Progenitor cell of endocrine pancreas (in vitro differentiated cells): ENCODE results near the gene SEMA4F. TPM values are rescaled to one million over a fixed set of nuclear protein-coding genes. Genes with fewer than 3 reads are reported as not detected.

Experiments used
- DNase-seq: peaks from one replicate; pipeline ENCODE4 v3.0.0; 2021; ENCODE audit warnings: low spot score; ENCODE audit not compliant: unreplicated experiment
- H3K27ac Mint-ChIP-seq: 2 replicates; pipeline ENCODE4 v1.8.0; 2021; ENCODE audit warnings: mild to moderate bottlenecking, moderate library complexity, mixed read lengths
- H3K27me3 Mint-ChIP-seq: 2 replicates; pipeline ENCODE4 v1.8.0; 2021; ENCODE audit warnings: mixed read lengths
- H3K36me3 Mint-ChIP-seq: 2 replicates; pipeline ENCODE4 v1.8.0; 2022; ENCODE audit warnings: mixed read lengths; ENCODE audit not compliant: insufficient read depth
- H3K4me1 Mint-ChIP-seq: 2 replicates; pipeline ENCODE4 v1.8.0; 2021; ENCODE audit warnings: low read depth, mixed read lengths
- H3K4me3 Mint-ChIP-seq: 2 replicates; pipeline ENCODE4 v1.8.0; 2021; ENCODE audit warnings: low read depth, mild to moderate bottlenecking, moderate library complexity, mixed read lengths
- H3K9me3 Mint-ChIP-seq: 2 replicates; pipeline ENCODE4 v1.8.0; 2021; ENCODE audit warnings: low read depth, mixed read lengths
- CTCF ChIP-seq: fragments of 200-600 bp; sonication (generic); IDR thresholded peaks from one replicate; pipeline ENCODE4 v1.5.0; 2021; ENCODE audit warnings: antibody characterized with exemption, mild to moderate bottlenecking; ENCODE audit not compliant: unreplicated experiment
- total RNA-seq: library from RNA; stranded (reverse); gene quantifications from 2 replicates; pipeline ENCODE4 v1.2.1, GENCODE V29; 2021

SEMA4F gene
- total RNA-seq, 1 donor from 2014 or later, result 11.5 TPM

- DNase-seq, result no peak
- no peaks in the 10 kb centered on the region for H3K27me3 Mint-ChIP-seq
- H3K36me3 Mint-ChIP-seq, result no peaks in the 10 kb centered on the region
- H3K9me3 Mint-ChIP-seq, result no peaks in the 10 kb centered on the region
- H3K27ac Mint-ChIP-seq, result no peak overlapping the region
- H3K4me1 Mint-ChIP-seq, result no peaks in the 10 kb centered on the region
- no peak overlapping the region for H3K4me3 Mint-ChIP-seq
- TF ChIP-seq CTCF, result no peak
These were observed 21.7 kb upstream of the SEMA4F start for GRCh38 chr2:74632209-74632938.

- Mint-ChIP-seq H3K4me3 (no peak overlapping the region), H3K36me3 (no peaks in the 10 kb centered on the region), H3K27ac (no peak overlapping the region), H3K4me1 (no peaks in the 10 kb centered on the region), H3K9me3 (no peaks in the 10 kb centered on the region), H3K27me3 (no peaks in the 10 kb centered on the region)
- no peak for DNase-seq
- no peak for TF ChIP-seq CTCF
These were observed 21.1 kb upstream of the SEMA4F start for GRCh38 chr2:74632939-74633312.

GRCh38 chr2:74639550-74639949 is 14.5 kb upstream of the SEMA4F start:
- Mint-ChIP-seq H3K27me3 (no peaks in the 10 kb centered on the region), H3K4me3 (no peak overlapping the region), H3K4me1 (peaks cover 2% of the 10 kb centered on the region), H3K27ac (no peak overlapping the region), H3K9me3 (no peaks in the 10 kb centered on the region), H3K36me3 (no peaks in the 10 kb centered on the region)
- DNase-seq, result no peak
- TF ChIP-seq CTCF, result no peak

- Mint-ChIP-seq H3K4me1 (no peaks in the 10 kb centered on the region), H3K27me3 (peaks cover 23% of the 10 kb centered on the region), H3K27ac (no peak overlapping the region), H3K9me3 (peaks cover 4% of the 10 kb centered on the region), H3K36me3 (no peaks in the 10 kb centered on the region), H3K4me3 (no peak overlapping the region)
- TF ChIP-seq CTCF, result no peak
- no peak for DNase-seq
These were observed 8.7 kb upstream of the SEMA4F start for GRCh38 chr2:74645344-74645743.

- DNase-seq, result no peak
- Mint-ChIP-seq H3K27ac (no peak overlapping the region), H3K36me3 (no peaks in the 10 kb centered on the region), H3K4me3 (no peak overlapping the region), H3K4me1 (no peaks in the 10 kb centered on the region), H3K9me3 (peaks cover 4% of the 10 kb centered on the region), H3K27me3 (peaks cover 23% of the 10 kb centered on the region)
- no peak for TF ChIP-seq CTCF
These were observed 7.8 kb upstream of the SEMA4F start for GRCh38 chr2:74646201-74646600.
